ENCODE measurements around the gene OMA1. TPM values are rescaled to one million over a fixed set of nuclear protein-coding genes. Genes with fewer than 3 reads are reported as not detected.

Gene OMA1
- total RNA-seq (2022; extraction: Qiagen RNA extraction; ENCODE audit: low read depth): 5.7 to 7.5 TPM (median 7.0 TPM) in 5 replicates

GRCh38 chr1:58546520-58547308 is at the start of gene OMA1:
TSS of gene OMA1 (minus strand) at chr1:58546726. CDS start at chr1:58539294, 7,432 bp downstream.

GRCh38 chr1:58576727-58577653 is 30.5 kb upstream of the OMA1 start, which contains the start of gene TACSTD2:
TSS of gene TACSTD2 (minus strand) at chr1:58577252. CDS start at chr1:58577156, 96 bp downstream.

Other genes with a start within 250 kb of the OMA1 start
- not detected in 5 replicates for gene TACSTD2, start 30.5 kb upstream of the OMA1 start, total RNA-seq (2022; extraction: Qiagen RNA extraction; ENCODE audit: low read depth)
- gene MYSM1, start 153.3 kb upstream of the OMA1 start, total RNA-seq (2022; extraction: Qiagen RNA extraction; ENCODE audit: low read depth): 3.7 to 5.5 TPM (median 5.2 TPM) in 5 replicates
- gene JUN, start 237.3 kb upstream of the OMA1 start, total RNA-seq (2022; extraction: Qiagen RNA extraction; ENCODE audit: low read depth): 35.9 to 48.7 TPM (median 41.4 TPM) in 5 replicates

Data from A549 treated with CpdA at 1 μM for 4 hours (cell line).